ENCODE results near the gene RAB35. TPM values are rescaled to one million over a fixed set of nuclear protein-coding genes. Genes with fewer than 3 reads are reported as not detected.

The RAB35 gene
- total RNA-seq = 25.0 and 27.4 TPM in 2 replicates

GRCh38 chr12:120116441-120116791 lies at the start of gene RAB35:
Gene RAB35 (minus strand): TSS chr12:120116753. CDS start chr12:120116650, 103 bp downstream.
- no peaks in the 10 kb centered on the region for H3K9me3 ChIP-seq (ENCODE audit: low read depth, low read length)
- peak within 1 kb of the TSS; percentile 75 for H3K4me3 ChIP-seq (ENCODE audit: insufficient read depth, low read length)
- H3K79me2 ChIP-seq (ENCODE audit: insufficient read depth, low read length) = peaks cover 62% of the 10 kb centered on the region
- H3K36me3 ChIP-seq (ENCODE audit: insufficient read depth, low read length) = peaks cover 4% of the 10 kb centered on the region
- no peak for TF ChIP-seq CTCF (IDR thresholded peaks at IDR 0.05; ENCODE audit: extremely low read depth, low read depth, low read length)
- peak within 1 kb of the TSS; percentile 58 for H3K27ac ChIP-seq (ENCODE audit: low read depth, low read length)
- peaks cover 40% of the 10 kb centered on the region for H3K4me1 ChIP-seq (ENCODE audit: insufficient read depth, low read length)
- H3K4me2 ChIP-seq (ENCODE audit: insufficient read depth, low read length) = peak within 1 kb of the TSS; percentile 100
- peak within 1 kb of the TSS; percentile 99 for H2AFZ ChIP-seq (ENCODE audit: low read length)
- peaks cover 48% of the 10 kb centered on the region for H4K20me1 ChIP-seq (ENCODE audit: insufficient read depth, low read length)
- H3K27me3 ChIP-seq (ENCODE audit: insufficient read depth, low read length) = no peaks in the 10 kb centered on the region
- peak; percentile 96 for DNase-seq (ENCODE audit: insufficient read length, low spot score, missing footprints)

GRCh38 chr12:120164293-120164692 lies 47.7 kb upstream of the RAB35 start:
- Histone ChIP-seq H3K36me3 (ENCODE audit: insufficient read depth, low read length) (peaks cover 81% of the 10 kb centered on the region), H3K27ac (ENCODE audit: low read depth, low read length) (no peak overlapping the region)
- no peak for TF ChIP-seq CTCF (IDR thresholded peaks at IDR 0.05; ENCODE audit: extremely low read depth, low read depth, low read length)

GRCh38 chr12:120162763-120163162 lies 46.2 kb upstream of the RAB35 start:
- DNase-seq (ENCODE audit: insufficient read length, low spot score, missing footprints) = peak; percentile 50
- no peaks in the 10 kb centered on the region for H3K27me3 ChIP-seq (ENCODE audit: insufficient read depth, low read length)
- H3K4me3 ChIP-seq (ENCODE audit: insufficient read depth, low read length) = no peak overlapping the region
- no peaks in the 10 kb centered on the region for H3K9me3 ChIP-seq (ENCODE audit: low read depth, low read length)
- H3K4me2 ChIP-seq (ENCODE audit: insufficient read depth, low read length) = no peak overlapping the region
- no peaks in the 10 kb centered on the region for H3K4me1 ChIP-seq (ENCODE audit: insufficient read depth, low read length)
- TF ChIP-seq CTCF (IDR thresholded peaks at IDR 0.05; ENCODE audit: extremely low read depth, low read depth, low read length) = no peak
- H3K27ac ChIP-seq (ENCODE audit: low read depth, low read length) = no peak overlapping the region
- peaks cover 7% of the 10 kb centered on the region for H4K20me1 ChIP-seq (ENCODE audit: insufficient read depth, low read length)
- H3K79me2 ChIP-seq (ENCODE audit: insufficient read depth, low read length) = no peaks in the 10 kb centered on the region
- peaks cover 80% of the 10 kb centered on the region for H3K36me3 ChIP-seq (ENCODE audit: insufficient read depth, low read length)
- no peak overlapping the region for H2AFZ ChIP-seq (ENCODE audit: low read length)

More at GRCh38 chr12:120164293-120164692, 47.7 kb upstream of the RAB35 start:
- no peaks in the 10 kb centered on the region for H3K4me1 ChIP-seq (ENCODE audit: insufficient read depth, low read length)
- H3K79me2 ChIP-seq (ENCODE audit: insufficient read depth, low read length) = no peaks in the 10 kb centered on the region
- no peak for DNase-seq (ENCODE audit: insufficient read length, low spot score, missing footprints)
- H4K20me1 ChIP-seq (ENCODE audit: insufficient read depth, low read length) = peaks cover 2% of the 10 kb centered on the region
- no peak overlapping the region for H3K4me3 ChIP-seq (ENCODE audit: insufficient read depth, low read length)
- H3K9me3 ChIP-seq (ENCODE audit: low read depth, low read length) = no peaks in the 10 kb centered on the region
- H3K27me3 ChIP-seq (ENCODE audit: insufficient read depth, low read length) = no peaks in the 10 kb centered on the region
- H3K4me2 ChIP-seq (ENCODE audit: insufficient read depth, low read length) = no peak overlapping the region
- no peak overlapping the region for H2AFZ ChIP-seq (ENCODE audit: low read length)

- Histone ChIP-seq H3K79me2 (ENCODE audit: insufficient read depth, low read length) (no peaks in the 10 kb centered on the region), H3K4me2 (ENCODE audit: insufficient read depth, low read length) (no peak overlapping the region), H3K9me3 (ENCODE audit: low read depth, low read length) (no peaks in the 10 kb centered on the region), H3K4me1 (ENCODE audit: insufficient read depth, low read length) (no peaks in the 10 kb centered on the region), H3K36me3 (ENCODE audit: insufficient read depth, low read length) (peaks cover 80% of the 10 kb centered on the region), H3K27ac (ENCODE audit: low read depth, low read length) (no peak overlapping the region), H3K27me3 (ENCODE audit: insufficient read depth, low read length) (no peaks in the 10 kb centered on the region), H4K20me1 (ENCODE audit: insufficient read depth, low read length) (peaks cover 7% of the 10 kb centered on the region), H2AFZ (ENCODE audit: low read length) (no peak overlapping the region), H3K4me3 (ENCODE audit: insufficient read depth, low read length) (no peak overlapping the region)
- no peak for TF ChIP-seq CTCF (IDR thresholded peaks at IDR 0.05; ENCODE audit: extremely low read depth, low read depth, low read length)
- no peak for DNase-seq (ENCODE audit: insufficient read length, low spot score, missing footprints)
Measured at GRCh38 chr12:120161852-120162251, 45.3 kb upstream of the RAB35 start.
